ENCODE measurements around the gene KLHL36. TPM values are rescaled to one million over a fixed set of nuclear protein-coding genes. Genes with fewer than 3 reads are reported as not detected.

KLHL36 gene
- total RNA-seq, 4 donors from 2014 or later, result 49.0 to 73.0 (median 65.8) TPM

GRCh38 chr16:84628226-84628731, 20.0 kb upstream of the KLHL36 start:
- no peak for TF ChIP-seq CTCF (IDR thresholded peaks at IDR 0.05)
- TF ChIP-seq POLR2A (IDR thresholded peaks at IDR 0.05), result no peak
- intact Hi-C loops (cut with DNase I; ENCODE audit: low total_unique reads), result loop anchor here (10.0 kb wide), 1 partner anchor 107 kb away; no protein-coding TSS in a partner anchor
- 65 to 70% methylated on average over 7 of the region's 7 CpGs for WGBS, 2 donors
- DNase-seq (ENCODE audit: low spot score in 2 of 2), result no peak
- no peak overlapping the region for H3K4me3 ChIP-seq (ENCODE audit: low read depth, poor library complexity, severe bottlenecking)

- no peak for DNase-seq (ENCODE audit: low spot score in 2 of 2)
- WGBS, 2 donors, result 86 to 87% methylated on average over 10 of the region's 10 CpGs
- intact Hi-C loops (cut with DNase I; ENCODE audit: low total_unique reads), result loop anchor here (10.0 kb wide), 1 partner anchor 105 kb away; no protein-coding TSS in a partner anchor
- no peak overlapping the region for H3K4me3 ChIP-seq (ENCODE audit: low read depth, poor library complexity, severe bottlenecking)
- TF ChIP-seq POLR2A (IDR thresholded peaks at IDR 0.05) (no peak), CTCF (IDR thresholded peaks at IDR 0.05) (no peak)
Measured at GRCh38 chr16:84629580-84629979, 18.7 kb upstream of the KLHL36 start.

GRCh38 chr16:84630009-84630408, 18.3 kb upstream of the KLHL36 start:
- intact Hi-C loops (cut with DNase I; ENCODE audit: low total_unique reads), result no loop called here
- DNase-seq (ENCODE audit: low spot score in 2 of 2), result no peak
- 91 to 92% methylated on average over 5 of the region's 5 CpGs for WGBS, 2 donors
- TF ChIP-seq POLR2A (IDR thresholded peaks at IDR 0.05) (no peak), CTCF (IDR thresholded peaks at IDR 0.05) (no peak)
- H3K4me3 ChIP-seq (ENCODE audit: low read depth, poor library complexity, severe bottlenecking), result no peak overlapping the region

GRCh38 chr16:84630446-84631152, 17.7 kb upstream of the KLHL36 start:
- no peak for DNase-seq (ENCODE audit: low spot score in 2 of 2)
- 88 to 89% methylated on average over 16 of the region's 16 CpGs for WGBS, 2 donors
- no peak overlapping the region for H3K4me3 ChIP-seq (ENCODE audit: low read depth, poor library complexity, severe bottlenecking)
- TF ChIP-seq CTCF (IDR thresholded peaks at IDR 0.05), result no peak
- TF ChIP-seq POLR2A (IDR thresholded peaks at IDR 0.05), result no peak
- intact Hi-C loops (cut with DNase I; ENCODE audit: low total_unique reads), result no loop called here

- intact Hi-C loops (cut with DNase I; ENCODE audit: low total_unique reads), result no loop called here
Measured at GRCh38 chr16:84631153-84631466, 17.2 kb upstream of the KLHL36 start.

More at GRCh38 chr16:84631153-84631466, 17.2 kb upstream of the KLHL36 start:
- H3K4me3 ChIP-seq (ENCODE audit: low read depth, poor library complexity, severe bottlenecking), result no peak overlapping the region
- TF ChIP-seq POLR2A (IDR thresholded peaks at IDR 0.05) (no peak), CTCF (IDR thresholded peaks at IDR 0.05) (no peak)
- no peak for DNase-seq (ENCODE audit: low spot score in 2 of 2)
- 85 to 91% methylated on average over 4 of the region's 4 CpGs for WGBS, 2 donors

Data from lower leg skin (tissue), 4 donors.